Endodermal cell (in vitro differentiated cells): Measurements from ENCODE around the gene DDN. TPM values are rescaled to one million over a fixed set of nuclear protein-coding genes. Genes with fewer than 3 reads are reported as not detected.

Experiments used
- DNase-seq: peaks from one replicate; pipeline ENCODE4 v3.0.0-alpha.2; 2017
- H3K27ac ChIP-seq: 2 replicates; pipeline ENCODE4 v1.5.1; 2013; ENCODE audit warnings: mild to moderate bottlenecking, low read depth, low read length, moderate library complexity
- H3K27me3 ChIP-seq: 2 replicates; pipeline ENCODE4 v1.6.1; 2013; ENCODE audit warnings: mild to moderate bottlenecking, low read length, moderate library complexity; ENCODE audit not compliant: insufficient read depth, control insufficient read depth, poor library complexity, severe bottlenecking
- H3K36me3 ChIP-seq: 2 replicates; pipeline ENCODE4 v1.7.0; 2013; ENCODE audit warnings: mild to moderate bottlenecking, low read length, moderate library complexity; ENCODE audit not compliant: control insufficient read depth, insufficient read depth
- H3K4me1 ChIP-seq: one replicate; pipeline ENCODE4 v1.7.0; 2013; ENCODE audit warnings: low read length; ENCODE audit not compliant: control insufficient read depth, insufficient read depth
- H3K4me3 ChIP-seq: 2 replicates; pipeline ENCODE4 v1.5.1; 2013; ENCODE audit warnings: mild to moderate bottlenecking, low read length, moderate library complexity
- H3K9ac ChIP-seq: 2 replicates; pipeline ENCODE4 v1.6.1; 2013; ENCODE audit warnings: mild to moderate bottlenecking, low read length, moderate library complexity; ENCODE audit not compliant: poor library complexity, severe bottlenecking; ENCODE audit errors: extremely low read depth
- H3K9me3 ChIP-seq: 2 replicates; pipeline ENCODE4 v1.6.1; 2013; ENCODE audit warnings: mild to moderate bottlenecking, low read length, moderate library complexity; ENCODE audit not compliant: control insufficient read depth
- H3K27ac Mint-ChIP-seq: 2 replicates; pipeline ENCODE4 v1.8.0; 2020; ENCODE audit warnings: mixed read lengths
- H3K27me3 Mint-ChIP-seq: 2 replicates; pipeline ENCODE4 v1.8.0; 2021; ENCODE audit warnings: mild to moderate bottlenecking, mixed read lengths; ENCODE audit not compliant: insufficient read depth
- H3K36me3 Mint-ChIP-seq: 2 replicates; pipeline ENCODE4 v1.8.0; 2020; ENCODE audit warnings: low read depth, mixed read lengths
- H3K4me1 Mint-ChIP-seq: 2 replicates; pipeline ENCODE4 v1.8.0; 2020; ENCODE audit warnings: mixed read lengths
- H3K4me3 Mint-ChIP-seq: 2 replicates; pipeline ENCODE4 v1.8.0; 2020; ENCODE audit warnings: mild to moderate bottlenecking, moderate library complexity, mixed read lengths
- H3K9me3 Mint-ChIP-seq: 2 replicates; pipeline ENCODE4 v1.8.0; 2020; ENCODE audit warnings: mild to moderate bottlenecking, mixed read lengths
- CTCF ChIP-seq: fragments of 200-600 bp; sonication (generic); conservative IDR thresholded peaks from 2 replicates; pipeline ENCODE4 v1.5.0; 2021; ENCODE audit warnings: antibody characterized with exemption, mild to moderate bottlenecking
- WGBS, 2 experiments: methylation state at CpG; one replicate each; pipeline versions ENCODE4 v1.1.5 to v1.1.7; 2013; ENCODE audit warnings: missing lambda C conversion rate in 2 of 2, mixed read lengths in 1 of 2; ENCODE audit not compliant: insufficient coverage in 1 of 2, insufficient read length in 1 of 2; 5-methylcytosine and 5-hydroxymethylcytosine counted together
- total RNA-seq, 2 donors: library from RNA; stranded (reverse); fragmentation: NEBNext Ultra II Directional in 1 of 2; extraction: Animal tissue kit (Norgen Biotek cat#: 25700) in 1 of 2; gene quantifications; 2 replicates in 1 of 2; 3 replicates in 1 of 2; pipeline ENCODE4 v1.2.1, GENCODE V29; 2021

Gene DDN
- total RNA-seq, 2 donors from 2014 or later, result 0.31 to 0.33 TPM

- Mint-ChIP-seq H3K27me3 (no peaks in the 10 kb centered on the region), H3K27ac (no peak overlapping the region), H3K36me3 (peaks cover 45% of the 10 kb centered on the region), H3K4me1 (peaks cover 15% of the 10 kb centered on the region), H3K9me3 (no peaks in the 10 kb centered on the region), H3K4me3 (no peak overlapping the region)
- Histone ChIP-seq H3K27ac (no peak overlapping the region), H3K36me3 (peaks cover 48% of the 10 kb centered on the region), H3K27me3 (no peaks in the 10 kb centered on the region), H3K9ac (no peak overlapping the region), H3K4me3 (no peak overlapping the region), H3K9me3 (no peaks in the 10 kb centered on the region), H3K4me1 (no peaks in the 10 kb centered on the region)
- no peak for TF ChIP-seq CTCF
- no peak for DNase-seq
- 90 to 93% methylated on average over 2 to 11 of the region's 11 CpGs for WGBS, 2 experiments
Observed at GRCh38 chr12:49021292-49021915, 22.2 kb upstream of the DDN start.

- no peak for DNase-seq
- H3K4me1 ChIP-seq, result no peaks in the 10 kb centered on the region
- H3K4me3 Mint-ChIP-seq, result no peak overlapping the region
- WGBS, 2 experiments, result 100% methylated on average over 1 of the region's 6 CpGs; no CpG with 5 or more reads in 1 of the 2 experiments
- H3K27ac Mint-ChIP-seq, result no peak overlapping the region
- H3K27me3 ChIP-seq, result no peaks in the 10 kb centered on the region
- no peaks in the 10 kb centered on the region for H3K9me3 ChIP-seq
- H3K4me3 ChIP-seq, result no peak overlapping the region
- no peak for TF ChIP-seq CTCF
- peaks cover 15% of the 10 kb centered on the region for H3K4me1 Mint-ChIP-seq
- no peaks in the 10 kb centered on the region for H3K27me3 Mint-ChIP-seq
- no peak overlapping the region for H3K27ac ChIP-seq
- H3K36me3 Mint-ChIP-seq, result peaks cover 36% of the 10 kb centered on the region
- no peak overlapping the region for H3K9ac ChIP-seq
- no peaks in the 10 kb centered on the region for H3K9me3 Mint-ChIP-seq
- H3K36me3 ChIP-seq, result peaks cover 38% of the 10 kb centered on the region
Observed at GRCh38 chr12:49020441-49020840, 21.3 kb upstream of the DDN start.

- peaks cover 15% of the 10 kb centered on the region for H3K4me1 Mint-ChIP-seq
- 82 to 100% methylated on average over 3 to 7 of the region's 10 CpGs for WGBS, 2 experiments
- H3K4me3 Mint-ChIP-seq, result peak overlapping the region; percentile 86
- peak overlapping the region; percentile 96 for H3K27ac Mint-ChIP-seq
- peaks cover 30% of the 10 kb centered on the region for H3K36me3 Mint-ChIP-seq
- peak overlapping the region; percentile 70 for H3K27ac ChIP-seq
- peak; percentile 87 for DNase-seq
- TF ChIP-seq CTCF, result peak; percentile 63
- no peaks in the 10 kb centered on the region for H3K27me3 ChIP-seq
- no peaks in the 10 kb centered on the region for H3K9me3 ChIP-seq
- H3K4me3 ChIP-seq, result peak overlapping the region; percentile 87
- no peaks in the 10 kb centered on the region for H3K27me3 Mint-ChIP-seq
- H3K4me1 ChIP-seq, result no peaks in the 10 kb centered on the region
- peak overlapping the region; percentile 95 for H3K9ac ChIP-seq
- H3K9me3 Mint-ChIP-seq, result no peaks in the 10 kb centered on the region
- peaks cover 31% of the 10 kb centered on the region for H3K36me3 ChIP-seq
Observed at GRCh38 chr12:49019443-49020324, 20.5 kb upstream of the DDN start.
